Measurements from ENCODE around the gene BET1L.

Gene BET1L

DNA sequence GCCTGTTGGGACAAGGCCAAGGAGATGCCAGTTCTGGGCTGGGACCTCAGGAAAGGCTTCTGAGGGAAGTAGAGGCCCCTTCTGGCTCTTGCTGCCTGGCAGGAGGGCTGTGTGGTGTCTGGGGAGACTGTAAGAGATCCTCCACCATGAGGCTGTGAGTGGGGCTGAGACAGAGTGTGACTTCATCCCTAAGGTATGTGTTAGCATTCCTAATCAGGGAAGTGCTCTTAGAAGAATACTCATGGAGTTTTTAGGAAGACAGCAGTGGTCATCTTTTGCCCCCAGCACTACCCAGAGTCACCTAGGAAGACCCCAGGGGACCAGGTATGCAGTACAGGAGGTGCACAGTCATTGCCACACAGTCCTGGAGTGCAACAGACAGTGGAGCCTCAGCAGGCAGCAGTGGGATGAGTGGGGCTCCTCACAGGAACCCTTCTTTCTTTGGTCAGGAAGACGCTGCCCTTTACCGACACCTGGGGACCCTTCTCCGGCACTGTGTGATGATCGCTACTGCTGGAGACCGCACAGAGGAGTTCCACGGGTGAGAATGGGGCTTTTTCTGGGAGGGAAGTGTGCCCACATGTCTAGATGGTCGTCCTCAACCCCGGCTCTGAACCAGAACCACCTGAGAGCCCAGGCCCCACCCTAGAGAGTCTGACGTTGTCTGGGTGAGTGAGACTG, 3.1 kb upstream of the BET1L start:
- TF ChIP-seq, protein P1, sequence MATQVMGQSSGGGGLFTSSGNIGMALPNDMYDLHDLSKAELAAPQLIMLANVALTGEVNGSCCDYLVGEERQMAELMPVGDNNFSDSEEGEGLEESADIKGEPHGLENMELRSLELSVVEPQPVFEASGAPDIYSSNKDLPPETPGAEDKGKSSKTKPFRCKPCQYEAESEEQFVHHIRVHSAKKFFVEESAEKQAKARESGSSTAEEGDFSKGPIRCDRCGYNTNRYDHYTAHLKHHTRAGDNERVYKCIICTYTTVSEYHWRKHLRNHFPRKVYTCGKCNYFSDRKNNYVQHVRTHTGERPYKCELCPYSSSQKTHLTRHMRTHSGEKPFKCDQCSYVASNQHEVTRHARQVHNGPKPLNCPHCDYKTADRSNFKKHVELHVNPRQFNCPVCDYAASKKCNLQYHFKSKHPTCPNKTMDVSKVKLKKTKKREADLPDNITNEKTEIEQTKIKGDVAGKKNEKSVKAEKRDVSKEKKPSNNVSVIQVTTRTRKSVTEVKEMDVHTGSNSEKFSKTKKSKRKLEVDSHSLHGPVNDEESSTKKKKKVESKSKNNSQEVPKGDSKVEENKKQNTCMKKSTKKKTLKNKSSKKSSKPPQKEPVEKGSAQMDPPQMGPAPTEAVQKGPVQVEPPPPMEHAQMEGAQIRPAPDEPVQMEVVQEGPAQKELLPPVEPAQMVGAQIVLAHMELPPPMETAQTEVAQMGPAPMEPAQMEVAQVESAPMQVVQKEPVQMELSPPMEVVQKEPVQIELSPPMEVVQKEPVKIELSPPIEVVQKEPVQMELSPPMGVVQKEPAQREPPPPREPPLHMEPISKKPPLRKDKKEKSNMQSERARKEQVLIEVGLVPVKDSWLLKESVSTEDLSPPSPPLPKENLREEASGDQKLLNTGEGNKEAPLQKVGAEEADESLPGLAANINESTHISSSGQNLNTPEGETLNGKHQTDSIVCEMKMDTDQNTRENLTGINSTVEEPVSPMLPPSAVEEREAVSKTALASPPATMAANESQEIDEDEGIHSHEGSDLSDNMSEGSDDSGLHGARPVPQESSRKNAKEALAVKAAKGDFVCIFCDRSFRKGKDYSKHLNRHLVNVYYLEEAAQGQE (IDR thresholded peaks at IDR 0.05; ENCODE audit: insufficient read depth in 1 of 2, low read depth in 2 of 2, low read length in 2 of 2): no peak
- TF ChIP-seq POLR2AphosphoS5 (IDR thresholded peaks at IDR 0.05; ENCODE audit: low read depth, low read length) (no peak), SIN3A (IDR thresholded peaks at IDR 0.05; ENCODE audit: borderline replicate concordance, insufficient read depth, low read length) (no peak), TAF1 (IDR thresholded peaks at IDR 0.05; ENCODE audit: borderline replicate concordance, insufficient read depth, low read length) (no peak), FOXP2 (optimal IDR thresholded peaks at IDR 0.05; ENCODE audit: borderline replicate concordance, extremely low read depth, extremely low read length, insufficient read depth) (no peak)

DNA sequence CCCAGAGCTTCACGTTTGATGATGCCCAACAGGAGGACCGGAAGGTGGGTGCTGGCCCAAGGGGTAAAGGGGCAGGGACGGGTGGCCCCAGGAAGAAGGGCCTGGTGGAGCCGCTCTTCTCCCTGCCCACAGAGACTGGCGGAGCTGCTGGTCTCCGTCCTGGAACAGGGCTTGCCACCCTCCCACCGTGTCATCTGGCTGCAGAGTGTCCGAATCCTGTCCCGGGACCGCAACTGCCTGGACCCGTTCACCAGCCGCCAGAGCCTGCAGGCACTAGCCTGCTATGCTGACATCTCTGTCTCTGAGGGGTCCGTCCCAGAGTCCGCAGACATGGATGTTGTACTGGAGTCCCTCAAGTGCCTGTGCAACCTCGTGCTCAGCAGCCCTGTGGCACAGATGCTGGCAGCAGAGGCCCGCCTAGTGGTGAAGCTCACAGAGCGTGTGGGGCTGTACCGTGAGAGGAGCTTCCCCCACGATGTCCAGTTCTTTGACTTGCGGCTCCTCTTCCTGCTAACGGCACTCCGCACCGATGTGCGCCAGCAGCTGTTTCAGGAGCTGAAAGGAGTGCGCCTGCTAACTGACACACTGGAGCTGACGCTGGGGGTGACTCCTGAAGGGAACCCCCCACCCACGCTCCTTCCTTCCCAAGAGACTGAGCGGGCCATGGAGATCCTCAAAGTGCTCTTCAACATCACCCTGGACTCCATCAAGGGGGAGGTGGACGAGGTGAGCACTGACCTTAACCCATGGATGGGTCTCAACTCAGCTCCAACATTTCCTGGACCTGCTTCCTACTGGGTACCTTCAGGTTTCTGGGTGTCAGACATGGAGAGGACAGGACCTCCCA, 2.3 kb upstream of the BET1L start:
- TF ChIP-seq SIN3A (IDR thresholded peaks at IDR 0.05; ENCODE audit: borderline replicate concordance, insufficient read depth, low read length) (no peak), TAF1 (IDR thresholded peaks at IDR 0.05; ENCODE audit: borderline replicate concordance, insufficient read depth, low read length) (no peak), FOXP2 (optimal IDR thresholded peaks at IDR 0.05; ENCODE audit: borderline replicate concordance, extremely low read depth, extremely low read length, insufficient read depth) (no peak), POLR2AphosphoS5 (IDR thresholded peaks at IDR 0.05; ENCODE audit: low read depth, low read length) (no peak)
- TF ChIP-seq, protein P1 (IDR thresholded peaks at IDR 0.05; ENCODE audit: insufficient read depth in 1 of 2, low read depth in 2 of 2, low read length in 2 of 2): no peak

DNA sequence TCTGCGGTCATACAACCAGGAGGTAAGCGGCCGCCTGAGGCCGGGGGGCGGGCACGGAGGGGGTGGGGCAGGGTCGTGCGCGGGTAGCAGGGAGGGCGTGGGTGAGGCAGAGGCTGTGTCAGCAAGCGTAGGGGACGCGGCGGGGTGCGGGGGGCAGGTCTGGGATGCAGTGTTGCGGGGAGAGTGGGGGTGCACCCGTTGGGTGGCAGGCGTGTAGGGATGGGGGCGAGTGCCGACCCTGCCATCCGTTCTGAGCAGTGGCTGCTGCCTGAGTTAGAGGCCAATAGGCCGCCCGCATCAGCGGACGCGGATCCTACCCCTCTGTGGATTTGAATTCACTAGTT, 1.7 kb upstream of the BET1L start:
- TF ChIP-seq FOXP2 (optimal IDR thresholded peaks at IDR 0.05; ENCODE audit: borderline replicate concordance, extremely low read depth, extremely low read length, insufficient read depth) (no peak), POLR2AphosphoS5 (IDR thresholded peaks at IDR 0.05; ENCODE audit: low read depth, low read length) (no peak), SIN3A (IDR thresholded peaks at IDR 0.05; ENCODE audit: borderline replicate concordance, insufficient read depth, low read length) (0 out of 2 replicates have a peak, but pooled peaks have one; percentile 30)

DNA sequence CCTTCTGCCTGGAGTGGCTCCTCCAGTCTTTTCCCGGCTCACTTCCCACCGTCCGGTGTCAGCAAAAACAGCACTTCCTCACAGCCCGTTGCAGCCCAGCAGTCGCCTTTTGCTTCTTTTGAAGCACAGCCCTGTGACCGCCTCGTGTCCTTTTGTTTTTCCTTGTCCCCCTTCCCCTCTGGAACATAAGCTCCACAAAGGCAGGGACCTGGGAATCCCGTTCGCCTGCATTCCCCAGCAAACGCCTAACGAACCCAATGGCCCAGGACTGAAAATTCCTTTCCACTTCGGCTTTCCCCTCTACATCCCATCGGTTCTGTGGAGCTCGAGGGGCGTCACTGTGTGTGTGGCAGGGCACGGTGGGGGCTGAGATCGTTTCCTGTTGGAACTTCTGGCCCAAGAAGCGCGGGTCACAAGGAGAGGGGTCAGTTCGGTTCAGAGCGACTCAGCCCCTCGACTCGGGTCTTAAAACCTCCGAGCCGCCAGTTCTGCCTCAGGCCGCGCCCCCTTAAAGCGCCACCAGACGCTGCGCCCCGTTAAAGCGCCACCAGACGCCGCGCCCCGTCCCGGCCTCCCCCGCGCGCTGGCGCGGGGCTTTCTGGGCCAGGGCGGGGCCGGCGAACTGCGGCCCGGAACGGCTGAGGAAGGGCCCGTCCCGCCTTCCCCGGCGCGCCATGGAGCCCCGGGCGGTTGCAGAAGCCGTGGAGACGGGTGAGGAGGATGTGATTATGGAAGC, 1.1 kb upstream of the BET1L start:
- peak; percentile 86 for TF ChIP-seq SIN3A (IDR thresholded peaks at IDR 0.05; ENCODE audit: borderline replicate concordance, insufficient read depth, low read length)
- TF ChIP-seq POLR2AphosphoS5 (IDR thresholded peaks at IDR 0.05; ENCODE audit: low read depth, low read length): peak; percentile 75; the same call in 1 of the 2 replicates
- peak; percentile 77 for TF ChIP-seq TAF1 (IDR thresholded peaks at IDR 0.05; ENCODE audit: borderline replicate concordance, insufficient read depth, low read length)
- no peak for TF ChIP-seq FOXP2 (optimal IDR thresholded peaks at IDR 0.05; ENCODE audit: borderline replicate concordance, extremely low read depth, extremely low read length, insufficient read depth)
- TF ChIP-seq, protein P1 (IDR thresholded peaks at IDR 0.05; ENCODE audit: insufficient read depth in 1 of 2, low read depth in 2 of 2, low read length in 2 of 2): 0 out of 4 replicates have a peak, but pooled peaks of 1 of the 2 experiments have one; percentile 69

DNA sequence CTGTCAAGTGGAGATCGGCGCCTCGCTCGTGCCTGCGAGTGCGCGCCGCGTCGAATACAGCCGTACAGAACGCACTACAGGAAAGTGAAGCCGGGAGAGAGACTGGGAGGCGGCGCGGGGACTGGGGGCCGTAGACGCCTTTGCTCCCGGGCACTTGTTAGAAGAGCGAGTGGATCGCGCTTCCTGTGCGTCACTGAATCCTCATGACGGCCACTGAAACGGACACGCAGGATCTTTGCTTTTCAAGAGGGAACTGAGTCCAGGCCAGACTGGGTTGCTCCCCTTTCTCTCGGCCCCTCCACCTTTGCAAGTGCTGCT, 623 bp upstream of the BET1L start:
- no peak for TF ChIP-seq SIN3A (IDR thresholded peaks at IDR 0.05; ENCODE audit: borderline replicate concordance, insufficient read depth, low read length)
- no peak for TF ChIP-seq FOXP2 (optimal IDR thresholded peaks at IDR 0.05; ENCODE audit: borderline replicate concordance, extremely low read depth, extremely low read length, insufficient read depth)
- TF ChIP-seq, protein P1 (IDR thresholded peaks at IDR 0.05; ENCODE audit: insufficient read depth in 1 of 2, low read depth in 2 of 2, low read length in 2 of 2): no peak
- TF ChIP-seq POLR2AphosphoS5 (IDR thresholded peaks at IDR 0.05; ENCODE audit: low read depth, low read length): no peak
- TF ChIP-seq TAF1 (IDR thresholded peaks at IDR 0.05; ENCODE audit: borderline replicate concordance, insufficient read depth, low read length): no peak

All from PFSK-1 (cell line).